Panc1 (cell line): ENCODE results near the gene IGIP. TPM values are rescaled to one million over a fixed set of nuclear protein-coding genes. Genes with fewer than 3 reads are reported as not detected.

Source experiments
- ATAC-seq: fragments of 200-7000 bp; cut with Tn5 transposase; 2 replicates; pipeline ENCODE4 v1.9.1; 2020; ENCODE audit warnings: mild to moderate bottlenecking, moderate library complexity
- BruUV-seq: library from RNA; stranded (reverse); fragments of 400-500 nt; replicated peaks from 2 replicates; lab custom pipeline; 2021; lab: Mats Ljungman, UMichigan
- CTCF ChIA-PET: fragments of 300-600 bp; sonication (Branson Sonifier 250); formaldehyde crosslinking; loops from one replicate; lab custom pipeline; 2022; ENCODE audit warnings: antibody characterized with exemption; lab: Charles Lee
- POLR2A ChIA-PET: fragments of 300-600 bp; sonication (Branson Sonifier 250); formaldehyde crosslinking; loops from one replicate; lab custom pipeline; 2022; ENCODE audit warnings: antibody characterized with exemption; lab: Charles Lee
- DNase-seq: peaks from one replicate; pipeline ENCODE4 v3.0.0-alpha.2; 2010; ENCODE audit warnings: low read depth, low spot score
- H3K27ac ChIP-seq: 2 replicates; pipeline ENCODE4 v1.5.1; 2011; ENCODE audit warnings: mild to moderate bottlenecking, low read length, inconsistent platforms
- H3K27me3 ChIP-seq: fragments of 200-500 bp; sonication (Bioruptor generic); 2 replicates; pipeline ENCODE4 v1.6.0; 2014; ENCODE audit warnings: low read length, inconsistent platforms; ENCODE audit not compliant: control insufficient read depth, insufficient read depth
- H3K36me3 ChIP-seq: fragments of 200-500 bp; sonication (Bioruptor generic); 2 replicates; pipeline ENCODE4 v1.5.1; 2014; ENCODE audit warnings: inconsistent platforms, mild to moderate bottlenecking, low read length, moderate library complexity; ENCODE audit not compliant: control insufficient read depth, insufficient read depth
- H3K4me1 ChIP-seq: 2 replicates; pipeline ENCODE4 v1.5.1; 2011; ENCODE audit warnings: inconsistent platforms, mild to moderate bottlenecking, low read length, moderate library complexity; ENCODE audit not compliant: control insufficient read depth, insufficient read depth
- H3K4me3 ChIP-seq, 2 experiments: 2 replicates each; pipeline ENCODE4 v1.5.1; 2011 to 2012; ENCODE audit warnings: low read depth in 2 of 2, low read length in 2 of 2, mild to moderate bottlenecking in 2 of 2, inconsistent platforms in 1 of 2, moderate library complexity in 1 of 2
- H3K9me3 ChIP-seq: fragments of 200-500 bp; sonication (Bioruptor generic); 2 replicates; pipeline ENCODE4 v1.5.1; 2014; ENCODE audit warnings: low read depth, mild to moderate bottlenecking, inconsistent platforms, low read length, moderate library complexity; ENCODE audit not compliant: control insufficient read depth, insufficient read depth
- POLR2AphosphoS5 ChIP-seq: IDR thresholded peaks from 2 replicates; pipeline ENCODE4 v1.6.1; 2012; ENCODE audit warnings: mild to moderate bottlenecking, low read depth, low read length, moderate library complexity
- SIN3A ChIP-seq: IDR thresholded peaks from 2 replicates; pipeline ENCODE4 v1.6.1; 2012; ENCODE audit warnings: low read depth, mild to moderate bottlenecking, low read length, moderate library complexity, borderline replicate concordance; ENCODE audit not compliant: insufficient read depth
- TCF7L2 ChIP-seq: IDR thresholded peaks from 2 replicates; pipeline ENCODE4 v1.6.1; 2011; ENCODE audit warnings: mild to moderate bottlenecking, low read depth, low read length, inconsistent platforms
- in situ Hi-C: cut with HindIII; loops from 2 replicates; pipeline ENCODE4 v1.10.0; 2016; ENCODE audit warnings: low sequenced_read_pairs, low pct_unique_long_range_greater_than_20kb
- intact Hi-C: fragments of 100-400 bp; cut with micrococcal nuclease; formaldehyde crosslinking; loops from one replicate; pipeline ENCODE4 v1.10.0; 2022; ENCODE audit not compliant: unreplicated experiment
- total RNA-seq: library from RNA; stranded (reverse); gene quantifications from one replicate; pipeline ENCODE4 v1.2.1, GENCODE V29; 2021; ENCODE audit not compliant: unreplicated experiment
- TF ChIP-seq, protein P1 (sequence below), 2 experiments: IDR thresholded peaks; 2 replicates each; pipeline ENCODE4 v1.6.1; 2011 to 2012; ENCODE audit warnings: low read depth in 2 of 2, control low read depth in 1 of 2, low read length in 1 of 2, mild to moderate bottlenecking in 1 of 2, moderate library complexity in 1 of 2; ENCODE audit not compliant: insufficient read depth in 1 of 2
- TF ChIP-seq, protein P2 (sequence below): fragments of 450-650 bp; IDR thresholded peaks from 2 replicates; pipeline ENCODE4 v1.5.1; 2017; ENCODE audit warnings: mild to moderate bottlenecking

The IGIP gene
- total RNA-seq, 1 experiment from 2014 or later, result 7.7 TPM

DNA sequence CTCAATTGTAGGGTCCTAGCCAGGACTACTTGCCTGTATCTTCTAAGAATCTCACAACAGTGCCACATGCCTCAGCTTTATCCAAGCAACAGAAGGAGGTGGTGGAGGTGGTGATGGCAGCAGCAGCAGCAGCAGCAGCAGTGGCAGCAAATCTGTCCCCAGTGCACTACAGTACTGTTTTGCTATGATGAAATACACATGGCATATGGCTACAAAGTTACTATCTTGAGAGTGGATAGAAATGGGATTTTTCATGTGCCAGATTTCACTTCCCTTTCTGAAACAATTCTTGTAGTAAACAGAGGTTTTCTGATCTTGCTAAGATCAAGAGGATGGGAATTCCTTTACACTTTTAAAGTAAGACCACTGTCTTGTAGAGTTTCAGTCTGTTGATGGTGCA is 41.2 kb downstream of the IGIP start:
- ChIA-PET CTCF (no interaction called here), POLR2A (no interaction called here)
- H3K4me1 ChIP-seq, result no peaks in the 10 kb centered on the region
- intact Hi-C loops, result no loop called here
- no peaks in the 10 kb centered on the region for H3K9me3 ChIP-seq
- H3K27ac ChIP-seq, result no peak overlapping the region
- no peaks in the 10 kb centered on the region for H3K36me3 ChIP-seq
- in situ Hi-C loops, result no loop called here
- no peak for DNase-seq
- no peaks in the 10 kb centered on the region for H3K27me3 ChIP-seq
- no TSS peak for BruUV-seq
- no peak for ATAC-seq
- H3K4me3 ChIP-seq, result no peak overlapping the region
- TF ChIP-seq, protein P1, sequence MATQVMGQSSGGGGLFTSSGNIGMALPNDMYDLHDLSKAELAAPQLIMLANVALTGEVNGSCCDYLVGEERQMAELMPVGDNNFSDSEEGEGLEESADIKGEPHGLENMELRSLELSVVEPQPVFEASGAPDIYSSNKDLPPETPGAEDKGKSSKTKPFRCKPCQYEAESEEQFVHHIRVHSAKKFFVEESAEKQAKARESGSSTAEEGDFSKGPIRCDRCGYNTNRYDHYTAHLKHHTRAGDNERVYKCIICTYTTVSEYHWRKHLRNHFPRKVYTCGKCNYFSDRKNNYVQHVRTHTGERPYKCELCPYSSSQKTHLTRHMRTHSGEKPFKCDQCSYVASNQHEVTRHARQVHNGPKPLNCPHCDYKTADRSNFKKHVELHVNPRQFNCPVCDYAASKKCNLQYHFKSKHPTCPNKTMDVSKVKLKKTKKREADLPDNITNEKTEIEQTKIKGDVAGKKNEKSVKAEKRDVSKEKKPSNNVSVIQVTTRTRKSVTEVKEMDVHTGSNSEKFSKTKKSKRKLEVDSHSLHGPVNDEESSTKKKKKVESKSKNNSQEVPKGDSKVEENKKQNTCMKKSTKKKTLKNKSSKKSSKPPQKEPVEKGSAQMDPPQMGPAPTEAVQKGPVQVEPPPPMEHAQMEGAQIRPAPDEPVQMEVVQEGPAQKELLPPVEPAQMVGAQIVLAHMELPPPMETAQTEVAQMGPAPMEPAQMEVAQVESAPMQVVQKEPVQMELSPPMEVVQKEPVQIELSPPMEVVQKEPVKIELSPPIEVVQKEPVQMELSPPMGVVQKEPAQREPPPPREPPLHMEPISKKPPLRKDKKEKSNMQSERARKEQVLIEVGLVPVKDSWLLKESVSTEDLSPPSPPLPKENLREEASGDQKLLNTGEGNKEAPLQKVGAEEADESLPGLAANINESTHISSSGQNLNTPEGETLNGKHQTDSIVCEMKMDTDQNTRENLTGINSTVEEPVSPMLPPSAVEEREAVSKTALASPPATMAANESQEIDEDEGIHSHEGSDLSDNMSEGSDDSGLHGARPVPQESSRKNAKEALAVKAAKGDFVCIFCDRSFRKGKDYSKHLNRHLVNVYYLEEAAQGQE (IDR thresholded peaks at IDR 0.05; ENCODE audit: insufficient read depth in 1 of 2, low read depth in 2 of 2, low read length in 1 of 2), result no peak
- no peak for TF ChIP-seq SIN3A
- TF ChIP-seq, protein P2, sequence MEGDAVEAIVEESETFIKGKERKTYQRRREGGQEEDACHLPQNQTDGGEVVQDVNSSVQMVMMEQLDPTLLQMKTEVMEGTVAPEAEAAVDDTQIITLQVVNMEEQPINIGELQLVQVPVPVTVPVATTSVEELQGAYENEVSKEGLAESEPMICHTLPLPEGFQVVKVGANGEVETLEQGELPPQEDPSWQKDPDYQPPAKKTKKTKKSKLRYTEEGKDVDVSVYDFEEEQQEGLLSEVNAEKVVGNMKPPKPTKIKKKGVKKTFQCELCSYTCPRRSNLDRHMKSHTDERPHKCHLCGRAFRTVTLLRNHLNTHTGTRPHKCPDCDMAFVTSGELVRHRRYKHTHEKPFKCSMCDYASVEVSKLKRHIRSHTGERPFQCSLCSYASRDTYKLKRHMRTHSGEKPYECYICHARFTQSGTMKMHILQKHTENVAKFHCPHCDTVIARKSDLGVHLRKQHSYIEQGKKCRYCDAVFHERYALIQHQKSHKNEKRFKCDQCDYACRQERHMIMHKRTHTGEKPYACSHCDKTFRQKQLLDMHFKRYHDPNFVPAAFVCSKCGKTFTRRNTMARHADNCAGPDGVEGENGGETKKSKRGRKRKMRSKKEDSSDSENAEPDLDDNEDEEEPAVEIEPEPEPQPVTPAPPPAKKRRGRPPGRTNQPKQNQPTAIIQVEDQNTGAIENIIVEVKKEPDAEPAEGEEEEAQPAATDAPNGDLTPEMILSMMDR, result no peak
- no peak for TF ChIP-seq POLR2AphosphoS5
- no peak for TF ChIP-seq TCF7L2

DNA sequence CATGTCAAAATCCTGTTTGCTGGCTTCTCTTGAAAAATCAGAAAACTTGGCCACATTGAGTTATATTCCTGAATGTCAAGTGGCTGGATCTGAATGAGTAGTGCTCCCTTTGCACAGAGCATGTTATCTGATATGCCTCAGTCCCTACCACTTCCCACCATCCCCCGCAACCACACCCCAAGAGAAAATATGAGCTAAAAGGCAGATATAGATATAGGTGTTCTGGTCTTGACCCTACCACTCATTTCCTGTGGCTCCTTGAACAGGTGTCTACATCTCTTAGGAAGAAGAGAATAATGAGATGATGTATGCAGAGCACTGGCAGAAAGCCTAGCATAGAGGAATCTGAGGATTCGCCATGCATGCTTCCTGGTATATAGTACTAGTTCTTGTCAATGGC is 42.6 kb downstream of the IGIP start:
- in situ Hi-C loops, result no loop called here
- CTCF ChIA-PET, result no interaction called here

More for the DNA sequence above, 42.6 kb downstream of the IGIP start:
- no peak for ATAC-seq
- no TSS peak for BruUV-seq
- no peak overlapping the region for H3K27ac ChIP-seq
- intact Hi-C loops, result no loop called here
- H3K36me3 ChIP-seq, result no peaks in the 10 kb centered on the region
- H3K9me3 ChIP-seq, result no peaks in the 10 kb centered on the region
- H3K4me1 ChIP-seq, result no peaks in the 10 kb centered on the region
- TF ChIP-seq, protein P1 (IDR thresholded peaks at IDR 0.05; ENCODE audit: insufficient read depth in 1 of 2, low read depth in 2 of 2, low read length in 1 of 2), result no peak
- TF ChIP-seq SIN3A, result no peak
- TF ChIP-seq, protein P2, result no peak
- TF ChIP-seq POLR2AphosphoS5, result no peak
- no peak for TF ChIP-seq TCF7L2
- no peak overlapping the region for H3K4me3 ChIP-seq
- H3K27me3 ChIP-seq, result no peaks in the 10 kb centered on the region
- POLR2A ChIA-PET, result no interaction called here
- no peak for DNase-seq
